IMR-90 (cell line): ENCODE measurements around the gene SNCA. TPM values are rescaled to one million over a fixed set of nuclear protein-coding genes. Genes with fewer than 3 reads are reported as not detected.

ENCODE experiments used
- ATAC-seq: fragments of 200-7000 bp; cut with Tn5 transposase; 2 replicates; pipeline ENCODE4 v1.9.1; 2020; ENCODE audit warnings: low read depth, mild to moderate bottlenecking, moderate library complexity
- BruUV-seq: library from RNA; stranded (reverse); fragments of 400-500 nt; replicated peaks from 2 replicates; lab custom pipeline; 2021; lab: Mats Ljungman, UMichigan
- CTCF ChIA-PET: fragments of 300-600 bp; formaldehyde crosslinking; extraction: SDS; loops from one replicate; lab custom pipeline; 2021; ENCODE audit warnings: antibody characterized with exemption; lab: Yijun Ruan, JAX
- POLR2A ChIA-PET: fragments of 300-600 bp; sonication (Branson Sonifier 250); formaldehyde crosslinking; loops from one replicate; lab custom pipeline; 2022; ENCODE audit warnings: antibody characterized with exemption; ENCODE audit not compliant: unreplicated experiment; lab: Charles Lee
- DNase-seq: peaks from one replicate; pipeline ENCODE4 v3.0.0; 2013
- H2AFZ ChIP-seq: replicated peaks from 2 replicates; pipeline ENCODE3; 2013; ENCODE audit warnings: low read length, mild to moderate bottlenecking; ENCODE audit not compliant: poor library complexity
- H2AK5ac ChIP-seq: 2 replicates; pipeline ENCODE4 v1.6.1; 2013; ENCODE audit warnings: low read depth, low read length, inconsistent platforms
- H2AK9ac ChIP-seq: replicated peaks from 2 replicates; pipeline ENCODE3; 2013; ENCODE audit warnings: mild to moderate bottlenecking, low read depth, low read length, moderate library complexity; ENCODE audit not compliant: poor library complexity
- H2BK120ac ChIP-seq: 2 replicates; pipeline ENCODE4 v1.6.1; 2013; ENCODE audit warnings: low read depth, low read length, inconsistent platforms
- H2BK15ac ChIP-seq: 3 replicates; pipeline ENCODE4 v1.6.1; 2013; ENCODE audit warnings: low read depth, low read length, inconsistent platforms
- H2BK20ac ChIP-seq: 2 replicates; pipeline ENCODE4 v1.6.1; 2013; ENCODE audit warnings: low read depth, mild to moderate bottlenecking, inconsistent platforms, low read length, moderate library complexity
- H2BK5ac ChIP-seq: 2 replicates; pipeline ENCODE4 v1.6.1; 2013; ENCODE audit warnings: mild to moderate bottlenecking, low read depth, low read length, inconsistent platforms; ENCODE audit not compliant: poor library complexity, severe bottlenecking
- H3K14ac ChIP-seq: replicated peaks from 2 replicates; pipeline ENCODE4 v1.6.1; 2013; ENCODE audit warnings: low read depth, low read length, inconsistent platforms
- H3K18ac ChIP-seq: 2 replicates; pipeline ENCODE4 v1.6.1; 2013; ENCODE audit warnings: low read depth, low read length, control low read depth
- H3K23ac ChIP-seq: 2 replicates; pipeline ENCODE4 v1.6.1; 2013; ENCODE audit warnings: low read depth, low read length, inconsistent platforms
- H3K27ac ChIP-seq: 2 replicates; pipeline ENCODE4 v1.5.1; 2013; ENCODE audit warnings: mild to moderate bottlenecking, control low read depth, low read length; ENCODE audit not compliant: insufficient read depth
- H3K27me3 ChIP-seq: 2 replicates; pipeline ENCODE4 v1.6.1; 2013; ENCODE audit warnings: low read length; ENCODE audit not compliant: control insufficient read depth, insufficient read depth
- H3K36me3 ChIP-seq: 2 replicates; pipeline ENCODE4 v1.6.1; 2013; ENCODE audit warnings: low read length, mixed read lengths; ENCODE audit not compliant: control insufficient read depth, insufficient read depth
- H3K4ac ChIP-seq: 2 replicates; pipeline ENCODE4 v1.6.1; 2013; ENCODE audit warnings: low read depth, low read length, inconsistent platforms
- H3K4me1 ChIP-seq: 2 replicates; pipeline ENCODE4 v1.6.1; 2013; ENCODE audit warnings: low read length, mixed read lengths; ENCODE audit not compliant: control insufficient read depth, insufficient read depth
- H3K4me2 ChIP-seq: 2 replicates; pipeline ENCODE4 v1.6.1; 2013; ENCODE audit warnings: low read depth, mild to moderate bottlenecking, control low read depth, low read length, moderate library complexity
- H3K4me3 ChIP-seq: 2 replicates; pipeline ENCODE4 v1.5.1; 2013; ENCODE audit warnings: low read depth, mild to moderate bottlenecking, control low read depth, low read length, moderate library complexity; ENCODE audit not compliant: insufficient read depth
- H3K56ac ChIP-seq: 2 replicates; pipeline ENCODE4 v1.6.1; 2013; ENCODE audit warnings: low read length, inconsistent platforms; ENCODE audit not compliant: insufficient read depth; ENCODE audit errors: extremely low read depth
- H3K79me1 ChIP-seq, 2 experiments: 2 replicates each; pipeline ENCODE4 v1.6.1; 2013; ENCODE audit warnings: low read length in 2 of 2, inconsistent platforms in 1 of 2, low read depth in 1 of 2
- H3K9ac ChIP-seq: 2 replicates; pipeline ENCODE4 v1.6.1; 2013; ENCODE audit warnings: low read depth, low read length, control low read depth
- H3K9me1 ChIP-seq: 2 replicates; pipeline ENCODE4 v1.6.1; 2013; ENCODE audit warnings: low read length, inconsistent platforms; ENCODE audit not compliant: insufficient read depth
- H3K9me3 ChIP-seq: 2 replicates; pipeline ENCODE4 v1.6.1; 2013; ENCODE audit warnings: low read length; ENCODE audit not compliant: control insufficient read depth, insufficient read depth
- H4K20me1 ChIP-seq: 2 replicates; pipeline ENCODE4 v1.6.1; 2013; ENCODE audit warnings: low read length, inconsistent platforms; ENCODE audit not compliant: insufficient read depth
- H4K5ac ChIP-seq: 2 replicates; pipeline ENCODE4 v1.6.1; 2013; ENCODE audit warnings: mild to moderate bottlenecking, low read depth, low read length, control low read depth
- H4K8ac ChIP-seq, 2 experiments: 2 replicates each; pipeline ENCODE4 v1.6.1; 2013; ENCODE audit warnings: low read depth in 2 of 2, low read length in 2 of 2, control low read depth in 1 of 2, inconsistent platforms in 1 of 2
- H4K91ac ChIP-seq: 2 replicates; pipeline ENCODE4 v1.6.1; 2013; ENCODE audit warnings: low read depth, low read length, inconsistent platforms; ENCODE audit not compliant: insufficient read depth
- CEBPB ChIP-seq: IDR thresholded peaks from 2 replicates; pipeline ENCODE4 v1.6.1; 2012; ENCODE audit warnings: low read depth, low read length, improper control_type of control experiment
- MXI1 ChIP-seq: IDR thresholded peaks from 2 replicates; pipeline ENCODE4 v1.6.1; 2012; ENCODE audit warnings: low read depth, mild to moderate bottlenecking, low read length, moderate library complexity, borderline replicate concordance
- RAD21 ChIP-seq: IDR thresholded peaks from 2 replicates; pipeline ENCODE4 v1.6.1; 2012; ENCODE audit warnings: low read length, improper control_type of control experiment
- RFX5 ChIP-seq: IDR thresholded peaks from 2 replicates; pipeline ENCODE4 v1.8.0; 2012; ENCODE audit warnings: low read depth, mild to moderate bottlenecking, low read length, moderate library complexity
- SMC3 ChIP-seq: fragments of 150-350 bp; IDR thresholded peaks from 2 replicates; pipeline ENCODE4 v1.6.1; 2016; ENCODE audit warnings: low read depth, mild to moderate bottlenecking, antibody characterized with exemption, low read length, moderate library complexity
- WGBS, 2 experiments: methylation state at CpG; one replicate each; pipeline versions ENCODE4 v1.1.5 to v1.1.7; 2013; ENCODE audit warnings: missing lambda C conversion rate in 2 of 2; ENCODE audit not compliant: insufficient read length in 1 of 2; ENCODE audit errors: extremely low coverage in 2 of 2; 5-methylcytosine and 5-hydroxymethylcytosine counted together
- dilution Hi-C: fragments of 300-500 bp; cut with HindIII; formaldehyde crosslinking; loops from one replicate; pipeline ENCODE4 v1.14.3; 2018; ENCODE audit warnings: low sequenced_read_pairs; ENCODE audit not compliant: unreplicated experiment
- in situ Hi-C: fragments of 300-500 bp; cut with MboI; formaldehyde crosslinking; loops from 3 replicates; pipeline ENCODE4 v1.14.3; 2019; ENCODE audit warnings: low sequenced_read_pairs, inconsistent platforms, mixed read lengths
- intact Hi-C: fragments of 100-400 bp; cut with micrococcal nuclease; formaldehyde crosslinking; loops from 2 replicates; pipeline ENCODE4 v1.10.0; 2022
- polyA plus RNA-seq, 3 experiments: library from polyadenylated mRNA; depleted of rRNA; stranded (reverse); fragments of >200 nt; gene quantifications; 2 replicates each; pipeline ENCODE4 v1.2.3, GENCODE V29; 2012; ENCODE audit warnings: low replicate concordance in 1 of 3
- total RNA-seq: library from RNA; depleted of rRNA; stranded (reverse); fragments of >200 nt; gene quantifications from 2 replicates; pipeline ENCODE4 v1.2.3, GENCODE V29; 2012

The SNCA gene
- total and polyA plus RNA-seq, 2 of the 4 experiments (the other 2 are of a cell fraction), result 0.36 to 0.46 TPM

DNA sequence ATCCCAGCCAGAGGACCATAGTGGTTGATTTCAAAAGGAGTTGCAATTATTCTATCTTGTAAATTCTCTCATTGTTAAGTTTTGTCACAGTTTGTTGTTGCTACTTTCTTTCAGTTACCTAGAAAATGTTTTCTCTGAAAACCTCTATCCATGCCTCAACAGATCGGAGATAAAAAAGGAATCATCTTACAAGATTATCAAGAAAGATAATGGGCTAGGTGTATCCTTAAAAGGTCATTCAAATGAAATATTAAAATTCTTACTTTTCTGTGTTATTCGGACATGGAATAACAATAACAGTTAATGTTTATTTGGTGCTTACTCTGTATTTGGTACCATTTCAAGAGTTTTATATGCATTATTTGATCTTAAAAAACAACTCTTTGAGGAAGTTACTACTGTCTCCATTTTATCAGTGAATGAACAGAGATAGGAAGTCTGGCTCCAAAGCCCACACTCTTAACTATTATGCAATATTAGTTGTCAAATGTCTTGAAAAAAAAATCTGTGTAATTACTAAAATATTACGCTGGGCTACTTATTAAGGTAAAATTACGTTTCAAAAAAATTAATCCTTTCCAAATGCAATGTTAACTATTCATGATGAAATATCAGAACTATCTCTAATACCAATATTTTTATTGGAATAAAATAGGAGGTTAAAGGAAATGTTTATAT, 97.5 kb downstream of the SNCA start:
- Histone ChIP-seq H3K4me2 (no peak overlapping the region), H3K4me3 (no peak overlapping the region), H2BK20ac (no peak overlapping the region), H3K9ac (no peak overlapping the region), H3K27me3 (no peaks in the 10 kb centered on the region), H2BK5ac (no peak overlapping the region), H3K9me1 (no peaks in the 10 kb centered on the region), H4K8ac (no peak overlapping the region), H4K5ac (no peak overlapping the region), H2AFZ (no peak overlapping the region), H3K4me1 (no peaks in the 10 kb centered on the region), H4K91ac (no peak overlapping the region), H3K36me3 (no peaks in the 10 kb centered on the region), H3K56ac (no peak overlapping the region), H2BK120ac (no peak overlapping the region), H3K9me3 (no peaks in the 10 kb centered on the region), H3K14ac (no peak overlapping the region), H3K4ac (no peak overlapping the region), H3K23ac (no peak overlapping the region), H2AK9ac (no peak overlapping the region), H2AK5ac (no peak overlapping the region), H3K18ac (no peak overlapping the region), H3K27ac (no peak overlapping the region), H3K79me1 (no peaks in the 10 kb centered on the region), H4K20me1 (no peaks in the 10 kb centered on the region), H2BK15ac (no peak overlapping the region)
- in situ Hi-C loops, result no loop called here
- DNase-seq, result no peak
- dilution Hi-C loops, result no loop called here
- POLR2A ChIA-PET, result no interaction called here
- no CpG with 5 or more reads among the region's 4 CpGs for WGBS, 2 experiments
- intact Hi-C loops, result no loop called here
- ATAC-seq, result no peak
- no TSS peak for BruUV-seq
- TF ChIP-seq RAD21, result no peak
- TF ChIP-seq MXI1, result no peak
- peak; percentile 52; the same call in 1 of the 2 replicates for TF ChIP-seq CEBPB
- TF ChIP-seq RFX5, result no peak
- TF ChIP-seq SMC3, result no peak
- CTCF ChIA-PET, result no interaction called here
